Measurements from ENCODE around the gene CST1.
A peak's percentile ranks its signal among the peaks of the same experiment; 100 is the strongest.
"Not testable (repeated sequence)": the region's sequence is repeated elsewhere in the genome, so short reads cannot be mapped to it uniquely, and the experiment has no call there.

Gene CST1

DNA sequence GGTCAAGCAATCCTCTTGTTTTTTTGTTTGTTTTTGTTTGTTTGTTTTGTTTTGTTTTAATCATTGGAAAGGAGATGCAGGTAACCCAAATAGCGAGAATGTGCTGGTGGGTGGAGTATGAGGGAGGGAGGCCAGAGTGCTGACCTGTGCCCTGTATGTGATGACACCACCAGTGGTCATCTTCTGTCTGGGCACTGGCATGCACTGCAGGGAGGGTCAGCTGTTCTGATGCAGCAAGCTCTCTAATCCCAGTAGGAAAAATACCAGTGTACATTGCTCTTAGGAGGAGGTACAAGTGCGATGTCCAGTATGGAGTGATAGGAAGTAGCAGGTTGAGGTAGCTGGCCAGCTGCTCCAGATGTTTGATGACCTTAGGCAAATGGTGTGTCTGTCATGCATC is 2.9 kb upstream of the CST1 start:
- no peak for DNase-seq

DNA sequence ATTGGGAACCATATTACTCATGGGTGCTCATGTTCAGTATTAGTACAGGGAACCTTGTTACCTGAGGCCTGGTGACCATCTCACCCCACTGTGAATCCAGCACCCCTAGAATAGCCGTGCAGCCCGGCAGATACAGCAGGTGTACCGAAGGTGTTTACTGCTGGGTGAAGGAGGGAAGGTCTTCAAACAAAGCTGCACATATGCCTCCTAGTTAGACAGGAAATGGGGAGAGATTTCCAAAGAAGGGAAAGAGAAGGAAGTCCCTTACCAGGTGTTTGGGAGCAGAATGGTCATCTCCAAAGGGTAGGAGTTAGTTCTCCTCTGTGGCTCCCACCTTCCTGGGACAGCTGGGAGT is 2.4 kb upstream of the CST1 start:
- no peak for DNase-seq

DNA sequence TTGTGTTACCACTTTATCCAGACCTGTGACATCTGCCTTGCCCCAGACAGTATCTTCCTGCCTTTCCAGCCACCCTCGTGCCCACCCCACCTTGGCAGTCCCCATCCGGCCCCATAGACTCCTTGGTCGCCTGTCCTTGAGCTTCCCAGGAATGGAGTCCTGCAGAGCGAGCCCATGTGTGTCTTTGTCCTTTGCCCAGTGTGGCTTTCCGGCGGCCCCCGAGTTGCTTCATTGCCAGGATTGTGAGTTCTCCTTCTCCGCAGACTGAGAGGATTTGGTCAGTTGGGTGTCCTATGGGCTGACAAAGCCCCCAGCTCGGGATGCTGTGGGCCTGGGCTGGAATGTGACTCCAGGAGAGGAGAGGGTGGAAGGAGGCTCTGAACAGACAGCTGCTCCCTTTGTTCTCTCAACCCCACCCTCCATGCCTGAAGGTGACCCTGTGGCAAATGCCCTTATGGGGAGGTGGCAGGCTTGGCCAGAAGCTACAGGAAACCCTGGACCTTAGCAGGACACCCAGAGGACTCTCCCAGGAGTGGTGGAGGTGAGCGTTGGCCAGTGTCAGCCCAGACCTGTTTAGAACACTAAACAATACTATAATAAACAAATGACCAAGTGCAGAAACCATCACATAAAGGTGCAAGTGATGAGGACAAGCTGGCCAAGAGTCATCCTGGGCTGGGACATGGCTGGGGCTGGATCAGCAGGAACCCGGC is 1.9 kb upstream of the CST1 start:
- no peak for DNase-seq

DNA sequence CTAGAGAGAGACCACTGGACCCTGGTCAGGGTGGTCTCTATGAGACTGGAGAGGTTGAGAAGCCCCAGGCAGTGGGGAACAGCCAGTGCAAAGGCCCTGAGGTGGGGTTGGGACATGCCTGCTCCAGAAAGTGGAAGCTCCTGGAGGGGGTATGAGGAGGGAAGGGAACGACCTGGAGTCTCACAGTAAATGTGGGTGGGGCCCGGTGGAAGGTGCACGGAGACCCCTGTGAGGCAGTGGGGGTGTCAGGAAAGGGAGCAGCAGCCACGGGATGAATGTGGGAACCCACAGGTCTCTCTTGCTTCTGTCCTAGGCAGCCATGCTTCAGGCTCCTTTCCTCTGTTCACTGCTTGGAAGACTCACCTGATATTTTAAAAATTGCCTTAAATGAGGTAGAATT is 1.3 kb upstream of the CST1 start:
- no peak for DNase-seq

DNA sequence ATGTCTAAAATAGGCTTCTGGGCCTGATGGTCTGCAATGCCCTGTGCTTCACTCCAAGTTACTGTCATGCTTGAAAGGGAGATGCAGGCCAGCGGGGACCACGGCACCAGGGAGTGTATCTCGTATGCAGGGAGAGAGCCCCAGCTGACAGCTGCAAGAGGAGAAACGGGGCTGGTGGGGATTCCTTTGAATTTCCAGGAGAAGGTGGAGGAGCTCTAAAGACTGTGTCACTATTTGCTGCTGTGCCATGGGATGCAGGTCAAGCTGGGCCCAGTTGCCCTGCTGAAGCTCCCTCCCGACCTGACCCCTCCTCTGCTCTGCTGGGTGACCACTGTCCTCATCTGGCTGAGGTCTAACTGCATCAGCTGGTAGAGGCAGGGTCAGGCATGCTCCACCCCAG is 989 bp downstream of the CST1 start:
- DNase-seq, result no peak

DNA sequence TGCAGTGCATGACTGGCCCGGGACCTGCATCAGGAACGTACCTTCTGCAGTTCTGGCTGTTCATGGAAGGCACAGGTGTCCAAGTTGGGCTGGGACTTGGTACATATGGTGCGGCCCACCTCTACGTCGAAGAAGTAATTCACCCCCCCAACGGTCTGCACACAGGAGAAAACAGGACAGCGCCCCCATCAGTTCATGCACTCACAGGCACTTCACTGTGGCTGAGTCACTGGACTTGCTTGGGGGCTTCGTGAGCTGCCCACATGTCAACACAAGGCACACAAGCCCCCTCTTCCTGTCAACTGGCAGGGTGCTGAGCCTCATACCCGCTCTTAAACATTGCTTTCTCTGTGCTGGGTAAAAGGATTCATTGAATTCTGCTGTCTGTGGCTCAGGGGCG is 1.8 kb downstream of the CST1 start:
- DNase-seq, result not testable (repeated sequence)

DNA sequence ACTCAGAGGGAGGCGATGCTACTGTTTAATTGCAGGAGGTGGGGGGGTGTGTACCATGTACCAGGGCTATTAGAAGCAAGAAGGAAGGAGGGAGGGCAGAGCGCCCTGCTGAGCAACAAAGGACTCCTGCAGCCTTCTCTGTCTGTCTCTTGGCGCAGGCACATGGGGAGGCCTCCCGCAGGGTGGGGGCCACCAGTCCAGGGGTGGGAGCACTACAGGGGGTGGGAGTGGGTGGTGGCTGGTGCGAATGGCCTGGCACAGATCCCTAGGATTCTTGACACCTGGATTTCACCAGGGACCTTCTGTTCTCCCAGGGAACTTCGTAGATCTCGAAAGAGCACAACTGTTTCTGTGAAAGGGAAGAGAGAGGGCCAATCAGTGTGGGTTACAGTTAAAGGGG is 3.2 kb downstream of the CST1 start:
- not testable (repeated sequence) for DNase-seq

DNA sequence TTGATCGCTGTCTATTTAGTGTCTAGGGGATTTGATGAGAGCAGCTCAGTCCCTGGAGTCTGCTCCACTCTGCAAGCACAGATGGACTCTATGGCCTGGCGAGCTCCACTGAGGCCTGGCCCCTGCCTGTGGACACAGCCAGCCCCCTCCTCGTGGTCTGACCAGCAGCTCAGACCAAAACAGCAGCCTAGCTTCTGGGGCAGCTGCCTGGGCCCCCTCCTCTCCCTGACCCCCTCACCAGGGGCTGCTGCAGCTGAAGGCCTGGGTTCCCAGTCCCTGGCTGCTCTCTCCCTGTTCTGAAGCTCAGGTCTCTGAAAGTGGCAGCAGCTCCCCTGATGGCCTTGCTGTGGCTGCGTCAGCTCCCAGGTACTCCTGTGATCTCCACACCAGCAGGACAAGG is 3.6 kb downstream of the CST1 start:
- not testable (repeated sequence) for DNase-seq

DNA sequence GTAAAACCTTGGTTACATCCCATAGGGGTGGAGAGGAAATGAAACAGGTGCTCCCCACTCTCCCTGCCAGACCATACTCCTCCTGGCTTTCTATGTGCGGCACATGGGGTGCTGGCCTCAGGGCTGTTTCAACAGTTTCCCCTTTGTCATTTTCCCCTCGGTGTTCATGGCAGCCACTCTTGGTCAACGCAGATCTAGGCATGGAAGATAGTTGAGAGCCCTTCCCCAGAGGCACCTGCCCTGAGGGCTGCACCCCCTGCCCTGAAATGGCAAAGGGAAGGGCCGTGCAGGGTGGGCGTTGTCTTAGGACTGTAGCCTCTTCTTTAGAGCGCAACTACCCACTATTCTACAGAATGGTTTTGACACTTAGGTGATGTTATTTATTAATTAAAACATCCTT is 4.4 kb downstream of the CST1 start:
- no peak for DNase-seq

DNA sequence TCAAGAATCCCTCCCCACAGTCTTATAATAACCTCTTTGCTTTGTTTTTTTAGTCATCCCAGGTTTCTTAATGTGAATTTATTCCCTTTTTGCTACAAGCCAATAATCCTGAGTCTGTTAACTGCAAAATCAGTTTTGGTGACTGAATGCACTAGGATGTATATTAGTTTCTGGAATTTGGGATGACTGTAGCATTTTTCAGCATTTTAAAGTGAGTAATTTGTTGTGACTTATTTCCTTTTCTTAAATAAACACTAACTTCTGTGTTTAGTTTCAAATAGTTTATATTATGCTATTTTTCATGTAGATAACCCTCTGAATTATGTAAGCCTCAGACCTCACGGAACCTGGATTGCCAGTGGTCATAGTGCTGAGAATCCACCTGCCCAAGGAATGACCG is 5.5 kb downstream of the CST1 start:
- no peak for DNase-seq

DNA sequence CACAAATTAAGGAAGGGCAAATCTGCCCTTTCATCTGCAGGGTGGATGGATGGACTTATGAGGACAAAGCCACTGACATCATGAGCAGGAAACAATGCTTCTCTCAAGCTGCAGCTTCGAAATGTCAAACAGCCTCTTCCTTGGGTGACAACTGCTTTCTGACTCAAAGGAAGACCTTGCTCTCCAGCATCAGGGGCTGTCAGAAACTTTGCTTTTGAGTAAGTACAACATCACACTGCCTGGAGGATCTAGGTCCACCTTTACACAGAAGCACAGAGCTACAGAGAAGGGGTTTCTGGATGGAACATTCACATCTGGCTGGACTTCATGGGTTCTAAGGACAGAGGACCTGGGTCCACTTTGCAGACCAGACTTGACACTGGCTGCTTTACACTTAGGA is 5.9 kb downstream of the CST1 start:
- no peak for DNase-seq

DNA sequence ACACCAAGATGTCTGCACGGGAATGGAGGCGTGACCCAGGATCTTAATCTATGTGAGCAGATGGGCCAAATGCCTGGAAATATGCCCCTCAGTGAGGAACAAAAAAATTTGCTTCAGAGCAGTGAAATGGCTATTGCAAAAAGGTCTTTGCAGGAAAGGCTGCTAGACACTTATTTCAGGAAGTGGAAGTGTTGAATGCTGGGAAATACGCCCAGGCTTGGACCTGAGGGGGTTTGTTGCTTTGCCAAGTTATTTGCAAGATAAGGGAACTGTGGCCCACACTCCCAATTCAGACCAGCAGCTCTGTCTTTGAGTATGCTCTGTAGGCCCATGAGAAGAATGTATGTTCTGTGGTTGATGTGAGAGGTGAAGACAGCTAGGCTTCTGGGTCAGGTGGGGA is 15.3 kb downstream of the CST1 start:
- DNase-seq, result not testable (repeated sequence)

DNA sequence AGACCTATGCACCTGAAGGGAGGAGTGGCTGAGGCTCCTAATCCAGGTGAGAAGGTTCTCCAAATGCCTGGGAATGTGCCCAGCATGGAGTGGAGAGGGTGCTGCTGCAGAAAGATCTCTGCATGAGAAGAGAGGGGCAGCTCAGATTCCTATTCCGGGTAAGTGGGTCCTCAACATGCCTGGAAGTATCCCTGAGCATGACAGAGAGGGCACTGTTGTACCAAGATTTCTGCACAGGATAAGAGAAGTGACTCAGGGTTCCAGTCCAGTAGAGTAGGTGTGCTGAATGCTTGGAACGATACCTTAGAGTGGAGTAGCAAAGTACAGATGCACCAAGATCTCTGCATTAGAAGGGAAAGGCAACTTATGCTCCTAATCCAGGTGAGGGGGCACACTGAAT is 15.8 kb downstream of the CST1 start:
- DNase-seq, result not testable (repeated sequence)

DNA sequence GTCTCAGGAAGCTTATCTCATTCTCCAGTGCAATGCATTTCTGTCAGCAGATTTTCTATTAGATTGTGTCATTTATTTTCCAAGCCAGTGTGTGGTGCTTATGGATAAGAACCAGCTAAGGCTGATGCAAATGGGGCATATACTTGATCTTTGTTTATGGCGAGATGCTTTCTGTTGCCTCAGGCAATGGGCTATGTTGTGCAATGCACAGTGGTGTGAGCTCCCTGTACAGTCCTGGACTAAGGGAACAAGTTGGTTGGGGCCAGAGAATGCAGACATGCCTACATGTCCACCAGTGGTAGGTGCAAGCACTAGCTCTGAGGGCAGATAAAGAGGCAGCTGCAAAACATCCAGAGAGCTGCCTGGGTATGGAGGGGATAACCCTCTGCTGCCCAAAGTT is 16.3 kb downstream of the CST1 start:
- DNase-seq, result not testable (repeated sequence)

DNA sequence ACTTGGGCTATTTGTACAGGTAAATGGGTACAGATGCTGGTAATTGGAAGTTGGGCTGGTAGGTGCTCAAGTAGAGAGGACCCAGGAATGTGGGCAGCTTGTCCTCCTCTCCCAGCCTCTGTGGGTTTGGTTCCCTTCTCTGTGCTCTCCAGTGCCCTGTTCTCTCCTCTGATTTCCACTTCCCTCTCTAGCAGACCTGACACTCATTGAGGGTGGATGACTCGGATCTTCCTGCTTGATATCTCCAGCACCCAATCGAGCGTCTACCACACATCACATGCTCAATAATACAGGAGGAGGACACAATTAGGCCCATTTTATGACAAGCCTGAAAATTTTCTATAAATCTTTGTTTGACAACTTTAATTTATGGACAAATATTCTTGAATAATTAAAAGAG is 23.7 kb downstream of the CST1 start:
- DNase-seq, result no peak

DNA sequence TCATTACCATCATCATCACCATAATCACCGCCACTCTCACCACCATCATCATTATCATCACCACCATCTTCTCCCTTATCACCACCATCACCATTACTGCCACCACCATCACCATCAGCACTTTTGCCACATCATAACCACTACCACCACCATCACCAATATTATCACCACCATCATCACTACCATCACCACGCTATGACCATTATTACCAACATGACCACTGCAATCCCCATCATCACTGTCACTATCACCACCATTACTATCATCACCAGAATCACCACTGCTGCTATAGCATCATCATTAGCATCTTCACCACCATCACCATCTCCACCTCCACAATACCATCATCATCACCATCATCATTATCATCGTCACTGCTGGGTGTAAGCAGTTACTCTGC is 25.6 kb downstream of the CST1 start:
- DNase-seq, result no peak

DNA sequence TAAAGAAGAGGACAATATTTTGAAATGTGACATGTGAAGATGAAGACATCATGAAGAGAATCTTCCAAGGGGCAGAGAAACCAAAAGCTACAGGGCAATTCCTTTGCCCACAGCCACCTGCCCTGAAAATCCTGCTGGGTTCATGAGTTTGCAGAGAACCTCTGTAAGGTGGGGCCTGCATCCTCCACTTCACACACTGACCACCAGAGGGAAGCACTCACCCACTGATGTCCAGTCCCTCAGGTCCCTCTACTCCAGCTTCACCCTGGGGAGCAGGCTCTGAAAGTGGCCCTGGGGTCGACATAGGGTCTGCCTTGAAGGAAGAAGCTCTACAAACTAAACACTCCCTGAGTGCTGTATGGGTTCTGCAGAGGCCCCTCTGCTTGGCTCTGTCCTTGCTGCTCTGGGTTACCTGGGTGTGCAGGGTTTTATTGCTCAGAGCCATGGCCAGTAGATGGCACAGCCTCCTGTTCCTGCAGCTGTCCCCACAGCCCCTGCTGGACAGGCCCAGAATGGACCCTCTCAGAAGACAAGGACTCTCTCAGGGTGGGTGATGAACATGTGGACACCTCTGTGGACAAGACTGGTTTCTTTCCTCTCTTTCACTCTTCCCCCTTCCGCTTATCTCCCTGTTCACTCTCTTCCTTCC is 27.0 kb downstream of the CST1 start:
- DNase-seq, result peak; percentile 10

DNA sequence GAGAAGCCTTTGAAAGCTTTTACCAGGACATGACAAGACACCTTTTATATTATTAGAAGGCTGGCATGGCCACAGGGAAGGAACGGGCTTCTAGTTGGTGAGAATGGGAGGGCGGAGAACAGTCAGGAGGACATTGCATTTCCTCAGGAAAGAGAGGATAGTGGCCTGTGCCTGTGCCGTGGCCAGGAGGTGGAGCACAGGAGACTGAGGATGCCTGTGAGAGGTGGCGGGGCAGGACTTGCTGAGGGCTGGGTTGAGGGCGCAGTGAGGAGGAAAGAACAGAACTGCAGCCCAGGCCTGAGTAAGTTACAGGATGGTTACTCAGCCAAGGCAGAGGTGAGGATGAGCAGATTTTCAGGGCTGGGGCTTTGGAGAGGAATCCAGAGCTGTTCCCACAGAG is 27.9 kb downstream of the CST1 start:
- DNase-seq, result not testable (repeated sequence)

DNA sequence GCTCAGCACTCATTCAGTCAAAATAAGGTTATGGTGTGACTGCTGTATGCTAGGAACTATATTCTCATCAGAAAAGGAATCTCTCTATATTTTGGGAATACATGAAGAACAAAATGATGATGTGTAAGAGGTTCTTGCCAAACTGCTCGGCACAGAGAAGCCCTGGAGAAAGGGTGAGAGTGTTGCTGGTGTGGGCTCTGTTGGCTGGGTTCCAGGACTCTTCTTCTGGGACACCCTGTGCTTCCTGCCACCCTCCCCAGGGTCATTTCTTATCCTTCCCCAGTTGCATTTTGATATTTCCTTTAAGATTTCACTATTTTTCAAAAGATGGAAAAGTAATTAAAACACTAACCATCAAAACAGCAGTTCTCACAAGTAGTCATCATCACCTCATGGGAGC is 28.8 kb downstream of the CST1 start:
- DNase-seq, result no peak

DNA sequence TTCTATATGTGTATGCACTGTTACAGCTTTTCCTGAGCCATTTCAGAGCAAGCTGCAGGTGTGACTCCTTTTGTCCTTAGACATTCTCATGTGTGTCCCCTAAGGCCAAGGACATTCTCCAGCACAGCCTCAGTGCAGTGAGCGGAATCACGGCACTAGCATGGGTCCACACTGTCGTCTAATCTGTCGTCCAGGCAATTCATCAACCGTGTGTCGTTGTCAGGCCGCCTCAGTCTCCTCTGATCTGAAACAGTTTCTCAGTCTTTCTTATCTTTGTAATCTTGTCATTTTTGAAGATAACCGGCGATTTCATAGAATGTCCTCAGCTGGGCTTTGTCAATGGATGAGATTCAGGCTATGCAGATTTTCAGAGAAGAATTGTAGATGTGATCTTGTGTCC is 31.4 kb downstream of the CST1 start:
- DNase-seq, result not testable (repeated sequence)

DNA sequence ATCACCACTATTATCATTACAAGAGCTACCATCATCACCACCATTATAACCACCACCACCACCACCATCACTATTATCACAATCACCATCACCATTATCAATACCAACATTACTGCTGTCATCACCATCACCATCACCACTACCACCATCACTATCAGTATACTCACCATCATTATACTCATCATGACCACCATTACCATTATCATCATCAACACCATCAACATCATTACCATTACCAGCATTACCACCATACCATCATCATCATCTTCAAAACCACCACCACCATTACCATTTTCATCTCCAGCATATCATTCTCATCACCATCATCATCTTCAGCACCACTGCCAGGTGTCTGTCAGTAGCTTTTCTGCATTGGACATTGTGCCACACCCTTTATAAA is 39.0 kb downstream of the CST1 start:
- DNase-seq, result not testable (repeated sequence)

DNA sequence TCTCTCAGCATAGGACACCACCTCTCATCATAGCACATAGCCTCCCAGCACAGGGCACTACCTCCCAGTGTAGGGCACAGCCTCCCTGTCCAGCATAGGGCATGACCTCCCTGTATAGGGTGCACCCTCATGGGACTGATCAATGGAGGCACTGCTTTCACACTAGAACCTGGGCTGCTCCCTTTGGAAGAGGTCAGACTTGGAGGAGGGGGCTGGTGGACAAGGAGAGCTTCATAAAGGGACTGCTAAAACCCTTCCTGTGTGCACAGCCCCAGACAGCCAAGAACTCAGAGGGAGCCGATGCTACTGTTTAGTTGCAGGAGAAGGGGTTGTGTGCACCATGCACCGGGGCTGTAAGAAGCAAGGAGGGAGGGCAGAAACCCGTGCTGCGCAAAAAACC is 40.0 kb downstream of the CST1 start:
- no peak for DNase-seq

DNA sequence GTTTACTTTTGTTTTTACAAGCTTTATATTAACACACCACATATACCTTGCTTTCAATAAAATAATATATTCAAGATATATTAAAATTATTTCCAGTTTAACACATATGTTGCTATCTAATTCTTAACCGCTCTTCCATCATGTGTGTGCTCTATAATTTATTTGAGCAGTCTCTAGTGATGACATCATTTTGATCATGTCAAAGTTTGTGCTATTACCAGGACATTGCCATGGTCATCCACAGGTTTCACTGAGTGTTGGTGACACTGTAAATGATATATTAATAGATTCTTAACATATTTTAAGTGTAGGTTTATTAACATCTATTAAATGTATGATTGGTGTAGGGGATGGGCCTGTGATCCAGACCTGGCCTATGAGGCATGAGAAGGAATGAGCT is 44.8 kb downstream of the CST1 start:
- DNase-seq, result no peak

DNA sequence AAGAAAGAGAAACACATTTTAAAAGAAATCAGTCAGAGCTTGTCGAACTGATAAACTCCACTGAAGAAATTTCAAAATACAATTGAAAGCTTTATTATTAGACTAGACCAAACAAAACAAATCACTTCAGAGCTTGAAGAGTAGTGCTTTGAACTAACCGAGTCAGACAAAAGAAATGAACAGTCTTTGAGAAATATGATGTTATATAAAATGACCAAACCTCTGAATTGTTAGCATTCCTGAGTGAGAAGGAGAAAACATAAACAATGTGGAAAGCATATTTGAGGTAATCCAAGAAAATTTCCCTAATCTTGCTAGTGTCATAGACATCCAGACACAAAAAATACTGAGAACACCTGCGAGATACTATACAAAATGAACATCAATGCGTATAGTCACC is 48.7 kb downstream of the CST1 start:
- DNase-seq, result no peak

DNA sequence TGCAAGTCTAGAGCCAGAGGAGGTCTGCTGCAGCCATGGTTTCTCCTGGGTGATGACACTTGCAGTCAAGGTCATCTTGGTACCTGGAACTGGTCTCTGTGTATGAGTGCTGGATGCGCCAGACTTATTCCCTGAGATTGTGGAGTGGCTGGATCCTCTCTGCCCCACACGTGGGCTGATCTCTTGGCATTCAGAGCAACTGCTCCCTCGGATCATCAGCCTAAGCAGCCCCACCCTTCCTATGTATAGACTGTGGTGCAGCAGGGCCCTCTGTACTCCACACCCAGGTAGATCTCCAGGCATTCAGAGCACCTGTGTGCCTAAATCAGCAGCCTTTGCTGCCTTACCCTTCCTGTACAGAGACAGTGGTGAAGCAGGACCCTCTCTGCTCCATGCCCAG is 49.8 kb downstream of the CST1 start:
- DNase-seq, result no peak
